Measurements from ENCODE around the gene ERFL. TPM values are rescaled to one million over a fixed set of nuclear protein-coding genes. Genes with fewer than 3 reads are reported as not detected.

Gene ERFL
- total RNA-seq, 4 donors from 2014 or later: 0.94 to 1.7 (median 1.7) TPM; not detected in 1

GRCh38 chr19:41924151-41925145 lies 3.8 kb downstream of the ERFL start:
- peaks cover 0 to 20% (median 12%) of the 10 kb centered on the region in 4 donors for H3K4me1 ChIP-seq
- H3K27me3 ChIP-seq: peaks cover 0 to 41% of the 10 kb centered on the region in 2 donors
- no peak overlapping the region for H3K4me3 ChIP-seq
- TF ChIP-seq, protein P1, sequence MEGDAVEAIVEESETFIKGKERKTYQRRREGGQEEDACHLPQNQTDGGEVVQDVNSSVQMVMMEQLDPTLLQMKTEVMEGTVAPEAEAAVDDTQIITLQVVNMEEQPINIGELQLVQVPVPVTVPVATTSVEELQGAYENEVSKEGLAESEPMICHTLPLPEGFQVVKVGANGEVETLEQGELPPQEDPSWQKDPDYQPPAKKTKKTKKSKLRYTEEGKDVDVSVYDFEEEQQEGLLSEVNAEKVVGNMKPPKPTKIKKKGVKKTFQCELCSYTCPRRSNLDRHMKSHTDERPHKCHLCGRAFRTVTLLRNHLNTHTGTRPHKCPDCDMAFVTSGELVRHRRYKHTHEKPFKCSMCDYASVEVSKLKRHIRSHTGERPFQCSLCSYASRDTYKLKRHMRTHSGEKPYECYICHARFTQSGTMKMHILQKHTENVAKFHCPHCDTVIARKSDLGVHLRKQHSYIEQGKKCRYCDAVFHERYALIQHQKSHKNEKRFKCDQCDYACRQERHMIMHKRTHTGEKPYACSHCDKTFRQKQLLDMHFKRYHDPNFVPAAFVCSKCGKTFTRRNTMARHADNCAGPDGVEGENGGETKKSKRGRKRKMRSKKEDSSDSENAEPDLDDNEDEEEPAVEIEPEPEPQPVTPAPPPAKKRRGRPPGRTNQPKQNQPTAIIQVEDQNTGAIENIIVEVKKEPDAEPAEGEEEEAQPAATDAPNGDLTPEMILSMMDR (IDR thresholded peaks at IDR 0.05): no peak
- no peak for TF ChIP-seq POLR2A (IDR thresholded peaks at IDR 0.05)
- no peak for DNase-seq
- no peaks in the 10 kb centered on the region for H3K36me3 ChIP-seq
- no peaks in the 10 kb centered on the region for H3K9me3 ChIP-seq
- H3K27ac ChIP-seq: no peak overlapping the region

DNA sequence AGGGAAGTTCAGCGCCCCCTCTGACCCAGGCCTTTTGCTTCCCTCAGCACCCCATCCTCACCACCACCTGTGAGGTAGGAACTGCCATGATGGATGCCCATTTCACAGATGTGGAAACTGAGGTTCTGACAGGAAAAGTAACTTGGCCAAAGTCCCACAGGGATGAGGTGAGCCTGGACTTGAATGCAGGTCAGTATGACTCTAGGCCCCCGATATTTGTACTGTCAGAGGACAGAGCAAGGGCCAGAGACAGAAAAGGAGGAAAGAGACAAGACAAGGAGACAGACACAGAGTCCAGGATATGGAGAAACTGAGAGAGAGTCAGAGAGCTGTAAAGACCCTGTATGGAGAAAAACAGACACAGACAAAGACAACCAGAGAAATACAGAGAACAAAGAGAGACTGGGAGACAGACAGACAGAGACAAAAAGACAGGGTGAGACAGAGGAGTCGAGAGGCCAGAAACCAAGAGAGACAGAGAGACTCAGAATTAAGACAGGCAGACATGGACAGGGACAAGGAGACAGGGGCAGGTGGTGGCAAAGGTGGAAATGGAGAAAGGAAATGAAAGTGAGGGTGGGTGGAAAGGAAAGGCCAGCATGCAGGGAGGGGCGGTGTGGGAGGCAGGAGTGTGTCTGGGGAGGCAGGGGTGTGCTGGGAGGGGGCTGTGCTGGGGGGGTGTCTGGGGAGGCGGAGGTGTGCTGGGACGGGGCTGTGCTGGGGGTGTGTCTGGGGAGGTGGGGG lies 5.0 kb downstream of the ERFL start:
- H3K4me3 ChIP-seq: no peak overlapping the region
- TF ChIP-seq POLR2A (IDR thresholded peaks at IDR 0.05): no peak
- TF ChIP-seq, protein P1 (IDR thresholded peaks at IDR 0.05): no peak
- H3K27ac ChIP-seq: no peak overlapping the region
- H3K36me3 ChIP-seq: no peaks in the 10 kb centered on the region
- no peak for DNase-seq
- peaks cover 0 to 39% of the 10 kb centered on the region in 2 donors for H3K27me3 ChIP-seq
- H3K4me1 ChIP-seq: peaks cover 0 to 11% (median 4%) of the 10 kb centered on the region in 4 donors
- H3K9me3 ChIP-seq: no peaks in the 10 kb centered on the region

- no peaks in the 10 kb centered on the region for H3K9me3 ChIP-seq
- H3K4me1 ChIP-seq: peaks cover 0 to 6% (median under 1%) of the 10 kb centered on the region in 4 donors
- TF ChIP-seq, protein P1 (IDR thresholded peaks at IDR 0.05): no peak
- no peak for TF ChIP-seq POLR2A (IDR thresholded peaks at IDR 0.05)
- DNase-seq: no peak
- peaks cover 0 to 34% of the 10 kb centered on the region in 2 donors for H3K27me3 ChIP-seq
- no peak overlapping the region for H3K27ac ChIP-seq
- H3K4me3 ChIP-seq: no peak overlapping the region
- no peaks in the 10 kb centered on the region for H3K36me3 ChIP-seq
Observed at GRCh38 chr19:41922585-41922984, 5.7 kb downstream of the ERFL start.

DNA sequence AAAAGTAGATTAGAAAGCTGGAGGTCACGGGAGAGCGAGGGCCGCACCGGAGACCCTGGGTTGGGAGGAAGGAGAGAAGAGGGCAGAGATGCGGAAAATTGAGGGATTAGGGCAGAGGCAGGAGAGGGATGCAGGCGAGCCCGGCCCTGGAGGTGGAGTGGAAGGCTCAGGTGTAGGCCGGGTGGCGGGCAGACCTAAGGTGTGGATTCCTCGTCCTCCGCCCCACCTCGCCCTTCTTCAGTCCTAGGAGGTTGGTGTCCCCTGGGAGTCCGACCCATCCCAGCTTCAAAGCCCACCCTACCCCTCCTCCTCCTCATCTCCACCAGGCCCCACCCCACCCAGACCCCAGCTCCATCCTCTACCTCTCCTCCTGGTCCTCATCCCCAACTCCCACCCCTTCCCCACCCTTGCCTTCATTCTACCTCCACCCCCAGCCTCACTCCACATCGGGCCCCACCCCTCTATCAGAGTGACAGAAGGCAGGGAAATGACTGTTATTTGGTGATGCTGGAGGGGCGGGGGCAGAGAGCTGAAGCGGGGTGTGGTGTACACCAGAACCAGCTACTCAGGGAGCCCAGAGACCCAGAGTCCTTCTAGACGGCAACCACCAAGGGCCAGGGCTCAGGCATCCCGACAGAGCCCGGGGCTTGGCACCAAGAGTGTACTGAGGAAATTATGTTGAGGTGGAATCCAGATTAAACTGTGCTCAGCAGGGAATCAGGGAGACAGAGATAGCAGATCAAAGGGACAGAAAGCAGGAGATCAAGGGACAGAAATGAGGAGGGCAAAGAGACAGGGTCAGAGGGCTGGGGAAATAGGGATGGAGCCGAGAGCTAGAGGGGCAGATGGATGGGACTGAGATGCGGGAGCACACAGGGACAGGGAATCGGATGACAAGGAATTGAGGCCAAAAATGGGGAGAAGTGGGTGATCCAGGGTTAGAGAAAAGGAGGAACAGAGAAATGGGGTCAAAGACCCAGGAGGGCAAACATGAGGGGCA lies 6.4 kb downstream of the ERFL start:
- Histone ChIP-seq H3K9me3 (no peaks in the 10 kb centered on the region), H3K4me3 (no peak overlapping the region), H3K4me1 (no peaks in the 10 kb centered on the region), H3K36me3 (no peaks in the 10 kb centered on the region), H3K27me3 (peaks cover 0 to 28% of the 10 kb centered on the region in 2 donors), H3K27ac (no peak overlapping the region)
- no peak for TF ChIP-seq POLR2A (IDR thresholded peaks at IDR 0.05)
- no peak for DNase-seq

DNA sequence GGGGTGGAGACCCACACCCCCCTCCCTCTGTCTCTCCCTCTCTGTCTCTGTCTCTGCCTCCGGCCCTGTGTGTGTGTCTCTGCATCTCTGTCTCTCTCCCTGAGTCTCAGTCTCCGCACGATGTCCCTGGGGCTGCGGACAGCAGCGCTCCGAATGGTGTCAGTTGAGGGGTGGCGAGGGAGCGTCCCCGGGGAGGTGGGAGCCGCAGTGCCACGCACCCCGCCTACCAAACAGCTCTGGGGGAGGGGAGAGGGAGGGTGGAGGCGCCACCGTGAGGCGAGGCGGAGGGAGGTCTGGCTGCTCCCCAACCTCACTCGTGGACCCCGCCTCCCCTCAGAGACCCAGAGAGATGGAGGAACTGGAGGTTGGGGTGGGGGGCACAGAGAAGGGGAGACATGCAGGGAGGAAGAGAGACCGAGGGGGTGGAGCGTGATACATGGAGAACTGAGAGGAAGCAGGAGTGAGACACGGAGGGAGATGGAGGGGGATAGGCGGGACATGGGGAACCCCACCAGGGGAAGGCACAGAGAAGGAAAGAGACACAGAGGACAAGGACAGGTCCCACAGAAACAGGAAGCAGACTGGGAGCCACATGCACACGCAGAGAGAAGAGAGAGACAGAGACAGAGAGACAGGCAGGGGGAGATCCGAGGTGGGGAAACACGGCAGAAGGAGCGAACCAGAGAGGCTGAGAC lies 7.2 kb downstream of the ERFL start:
- Histone ChIP-seq H3K4me1 (no peaks in the 10 kb centered on the region), H3K27me3 (peaks cover 0 to 26% of the 10 kb centered on the region in 2 donors), H3K36me3 (no peaks in the 10 kb centered on the region), H3K4me3 (no peak overlapping the region), H3K27ac (no peak overlapping the region), H3K9me3 (no peaks in the 10 kb centered on the region)
- no peak for DNase-seq
- TF ChIP-seq, protein P1 (IDR thresholded peaks at IDR 0.05): no peak
- TF ChIP-seq POLR2A (IDR thresholded peaks at IDR 0.05): no peak

All from Peyer's patch (tissue), 4 donors.